Liver (tissue), 3 donors: ENCODE measurements around the gene TTLL13.

Source experiments
- ATF3 ChIP-seq: IDR thresholded peaks from 2 replicates; pipeline ENCODE4 v1.6.1; 2016; ENCODE audit warnings: antibody characterized with exemption
- CTCF ChIP-seq: fragments of 150-350 bp; IDR thresholded peaks from 2 replicates; pipeline ENCODE4 v1.5.1; 2017; ENCODE audit warnings: improper control_type of control experiment, low read depth, low read length; ENCODE audit not compliant: missing input control
- EGR1 ChIP-seq, 2 donors: IDR thresholded peaks; 2 replicates each; pipeline ENCODE4 v1.6.1; 2016 to 2018; ENCODE audit warnings: antibody characterized with exemption in 2 of 2, low read depth in 2 of 2
- JUND ChIP-seq, 2 donors: IDR thresholded peaks; 2 replicates each; pipeline ENCODE4 v1.6.1; 2016; ENCODE audit warnings: antibody characterized with exemption in 2 of 2
- MAX ChIP-seq: IDR thresholded peaks from 2 replicates; pipeline ENCODE4 v1.6.1; 2016; ENCODE audit warnings: antibody characterized with exemption
- NR2F2 ChIP-seq: IDR thresholded peaks from 2 replicates; pipeline ENCODE4 v1.6.1; 2016; ENCODE audit warnings: antibody characterized with exemption
- RAD21 ChIP-seq, 2 donors: IDR thresholded peaks; 2 replicates each; pipeline ENCODE4 v1.6.1; 2016; ENCODE audit warnings: antibody characterized with exemption in 2 of 2, mild to moderate bottlenecking in 2 of 2
- REST ChIP-seq: IDR thresholded peaks from 2 replicates; pipeline ENCODE4 v1.6.1; 2016; ENCODE audit warnings: antibody characterized with exemption, mild to moderate bottlenecking
- RXRA ChIP-seq, 2 donors: IDR thresholded peaks; 2 replicates each; pipeline ENCODE4 v1.6.1; 2017 to 2018; ENCODE audit warnings: antibody characterized with exemption in 2 of 2, mild to moderate bottlenecking in 1 of 2
- YY1 ChIP-seq: IDR thresholded peaks from 2 replicates; pipeline ENCODE4 v1.6.1; 2016; ENCODE audit warnings: antibody characterized with exemption, mild to moderate bottlenecking
- donor health status: healthy.
- donor health status: healthy.

- no peak for TF ChIP-seq JUND (IDR thresholded peaks at IDR 0.05)
- no peak for TF ChIP-seq CTCF
- no peak for TF ChIP-seq ATF3
- TF ChIP-seq YY1: no peak
- no peak for TF ChIP-seq MAX
- TF ChIP-seq RAD21 (IDR thresholded peaks at IDR 0.05): no peak
- TF ChIP-seq RXRA (IDR thresholded peaks at IDR 0.05): no peak
- TF ChIP-seq EGR1 (IDR thresholded peaks at IDR 0.05; ENCODE audit: low read depth in 2 of 2): no peak
- no peak for TF ChIP-seq REST
- no peak for TF ChIP-seq NR2F2
Observed at GRCh38 chr15:90268415-90268814, 19.1 kb downstream of the TTLL13 start.
